Mesothelial cell of epicardium (in vitro differentiated cells): ENCODE results near the gene GADD45B. TPM values are rescaled to one million over a fixed set of nuclear protein-coding genes. Genes with fewer than 3 reads are reported as not detected.

Experiments
- DNase-seq, 2 experiments: peaks; one replicate each; pipeline ENCODE4 v3.0.0; 2021; ENCODE audit warnings: low spot score in 2 of 2; ENCODE audit not compliant: unreplicated experiment in 2 of 2
- H3K27ac Mint-ChIP-seq: 2 replicates; pipeline ENCODE4 v1.8.0; 2021; ENCODE audit warnings: mixed read lengths
- H3K27me3 Mint-ChIP-seq: 2 replicates; pipeline ENCODE4 v1.8.0; 2021; ENCODE audit warnings: low read depth, mixed read lengths
- H3K36me3 Mint-ChIP-seq: 2 replicates; pipeline ENCODE4 v1.8.0; 2021; ENCODE audit warnings: mixed read lengths
- H3K4me1 Mint-ChIP-seq: 2 replicates; pipeline ENCODE4 v1.8.0; 2021; ENCODE audit warnings: mixed read lengths
- H3K4me3 Mint-ChIP-seq: 2 replicates; pipeline ENCODE4 v1.8.0; 2021; ENCODE audit warnings: mild to moderate bottlenecking, moderate library complexity, mixed read lengths
- H3K9me3 Mint-ChIP-seq: 2 replicates; pipeline ENCODE4 v1.8.0; 2021; ENCODE audit warnings: mixed read lengths
- total RNA-seq: library from RNA; stranded (reverse); gene quantifications from 3 replicates; pipeline ENCODE4 v1.2.1, GENCODE V29; 2021
- TF ChIP-seq, protein P1 (sequence below): fragments of 200-600 bp; sonication (generic); IDR thresholded peaks from one replicate; pipeline ENCODE4 v1.5.0; 2021; ENCODE audit warnings: antibody characterized with exemption; ENCODE audit not compliant: unreplicated experiment

The GADD45B gene
- total RNA-seq, 1 donor from 2014 or later: 80.0 TPM

- no peak overlapping the region for H3K4me3 Mint-ChIP-seq
- no peak for DNase-seq
Measured at GRCh38 chr19:2434267-2434666, 41.7 kb upstream of the GADD45B start.

GRCh38 chr19:2434721-2435265 lies 41.1 kb upstream of the GADD45B start:
- H3K9me3 Mint-ChIP-seq: no peaks in the 10 kb centered on the region
- no peak overlapping the region for H3K27ac Mint-ChIP-seq
- peaks cover 8% of the 10 kb centered on the region for H3K36me3 Mint-ChIP-seq
- no peaks in the 10 kb centered on the region for H3K27me3 Mint-ChIP-seq
- no peaks in the 10 kb centered on the region for H3K4me1 Mint-ChIP-seq
- no peak for DNase-seq
- no peak overlapping the region for H3K4me3 Mint-ChIP-seq
- TF ChIP-seq, protein P1, sequence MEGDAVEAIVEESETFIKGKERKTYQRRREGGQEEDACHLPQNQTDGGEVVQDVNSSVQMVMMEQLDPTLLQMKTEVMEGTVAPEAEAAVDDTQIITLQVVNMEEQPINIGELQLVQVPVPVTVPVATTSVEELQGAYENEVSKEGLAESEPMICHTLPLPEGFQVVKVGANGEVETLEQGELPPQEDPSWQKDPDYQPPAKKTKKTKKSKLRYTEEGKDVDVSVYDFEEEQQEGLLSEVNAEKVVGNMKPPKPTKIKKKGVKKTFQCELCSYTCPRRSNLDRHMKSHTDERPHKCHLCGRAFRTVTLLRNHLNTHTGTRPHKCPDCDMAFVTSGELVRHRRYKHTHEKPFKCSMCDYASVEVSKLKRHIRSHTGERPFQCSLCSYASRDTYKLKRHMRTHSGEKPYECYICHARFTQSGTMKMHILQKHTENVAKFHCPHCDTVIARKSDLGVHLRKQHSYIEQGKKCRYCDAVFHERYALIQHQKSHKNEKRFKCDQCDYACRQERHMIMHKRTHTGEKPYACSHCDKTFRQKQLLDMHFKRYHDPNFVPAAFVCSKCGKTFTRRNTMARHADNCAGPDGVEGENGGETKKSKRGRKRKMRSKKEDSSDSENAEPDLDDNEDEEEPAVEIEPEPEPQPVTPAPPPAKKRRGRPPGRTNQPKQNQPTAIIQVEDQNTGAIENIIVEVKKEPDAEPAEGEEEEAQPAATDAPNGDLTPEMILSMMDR: no peak

More at GRCh38 chr19:2434267-2434666, 41.7 kb upstream of the GADD45B start:
- H3K4me1 Mint-ChIP-seq: no peaks in the 10 kb centered on the region
- H3K36me3 Mint-ChIP-seq: peaks cover 8% of the 10 kb centered on the region
- H3K27me3 Mint-ChIP-seq: no peaks in the 10 kb centered on the region
- H3K27ac Mint-ChIP-seq: no peak overlapping the region
- TF ChIP-seq, protein P1: no peak
- H3K9me3 Mint-ChIP-seq: no peaks in the 10 kb centered on the region

GRCh38 chr19:2436384-2436783 lies 39.5 kb upstream of the GADD45B start:
- Mint-ChIP-seq H3K9me3 (no peaks in the 10 kb centered on the region), H3K4me3 (no peak overlapping the region), H3K27ac (no peak overlapping the region), H3K27me3 (no peaks in the 10 kb centered on the region), H3K4me1 (no peaks in the 10 kb centered on the region), H3K36me3 (peaks cover 15% of the 10 kb centered on the region)
- TF ChIP-seq, protein P1: no peak
- DNase-seq: no peak

- H3K36me3 Mint-ChIP-seq: peaks cover 15% of the 10 kb centered on the region
- H3K4me3 Mint-ChIP-seq: no peak overlapping the region
- H3K9me3 Mint-ChIP-seq: no peaks in the 10 kb centered on the region
- H3K27ac Mint-ChIP-seq: no peak overlapping the region
- H3K4me1 Mint-ChIP-seq: no peaks in the 10 kb centered on the region
- TF ChIP-seq, protein P1: no peak
- H3K27me3 Mint-ChIP-seq: no peaks in the 10 kb centered on the region
- no peak for DNase-seq
Measured at GRCh38 chr19:2436926-2437325, 39.0 kb upstream of the GADD45B start.

DNA sequence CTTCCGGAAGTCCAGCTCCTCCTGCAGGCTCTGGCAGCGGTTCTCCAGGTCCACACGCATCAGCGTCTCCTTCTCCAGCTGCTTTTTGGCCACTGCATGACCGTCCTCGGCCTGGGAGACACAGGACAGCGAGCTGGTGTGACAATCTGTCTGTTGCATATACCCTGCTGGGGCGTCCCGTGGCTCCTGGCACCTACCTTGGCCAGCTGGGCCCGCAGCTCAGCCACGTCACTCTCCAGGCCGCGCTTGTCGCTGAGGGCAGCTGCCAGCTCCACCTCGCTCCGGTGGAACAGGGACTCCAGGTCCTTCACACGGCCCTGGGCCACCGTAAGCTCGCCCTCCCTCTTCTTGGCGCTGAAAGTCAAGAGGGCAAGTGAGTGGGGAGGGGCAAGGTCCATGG lies 37.7 kb upstream of the GADD45B start:
- H3K27ac Mint-ChIP-seq: no peak overlapping the region
- no peaks in the 10 kb centered on the region for H3K9me3 Mint-ChIP-seq
- H3K4me1 Mint-ChIP-seq: no peaks in the 10 kb centered on the region
- no peaks in the 10 kb centered on the region for H3K27me3 Mint-ChIP-seq
- no peak overlapping the region for H3K4me3 Mint-ChIP-seq
- H3K36me3 Mint-ChIP-seq: peaks cover 15% of the 10 kb centered on the region
- TF ChIP-seq, protein P1: no peak
- no peak for DNase-seq

DNA sequence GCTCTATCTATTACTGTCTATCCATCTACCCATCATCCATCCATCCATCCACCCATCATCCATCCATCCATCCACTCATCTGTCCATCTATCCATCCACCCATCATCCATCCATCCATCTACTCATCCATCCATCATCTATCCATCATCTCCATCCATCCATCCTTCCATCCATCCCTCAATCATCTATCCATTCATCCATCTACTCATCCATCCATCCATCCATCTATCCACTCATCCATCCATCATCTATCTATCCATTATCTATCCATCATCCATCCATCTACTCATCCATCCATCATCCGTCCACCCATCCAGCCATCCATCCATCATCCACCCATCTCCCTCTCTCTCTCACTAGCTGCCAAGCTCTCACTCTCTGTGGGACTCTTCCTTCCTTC lies 35.4 kb upstream of the GADD45B start:
- peaks cover 13% of the 10 kb centered on the region for H3K36me3 Mint-ChIP-seq
- TF ChIP-seq, protein P1: no peak
- H3K9me3 Mint-ChIP-seq: no peaks in the 10 kb centered on the region
- H3K4me3 Mint-ChIP-seq: no peak overlapping the region
- H3K4me1 Mint-ChIP-seq: no peaks in the 10 kb centered on the region
- H3K27ac Mint-ChIP-seq: no peak overlapping the region
- no peak for DNase-seq
- H3K27me3 Mint-ChIP-seq: no peaks in the 10 kb centered on the region
